OCI-LY1 (cell line): ENCODE results near the gene KIF11.
A peak's percentile ranks its signal among the peaks of the same experiment; 100 is the strongest.

Experiments used
- H2AFZ ChIP-seq: fragments of 200-600 bp; sonication (generic), shearing (Covaris generic); 2 replicates; pipeline ENCODE4 v1.6.0; 2014; ENCODE audit warnings: antibody characterized with exemption, mild to moderate bottlenecking, low read length
- H3F3A ChIP-seq: fragments of 200-600 bp; sonication (generic), shearing (Covaris generic); 2 replicates; pipeline ENCODE4 v1.6.0; 2014; ENCODE audit warnings: mild to moderate bottlenecking, antibody characterized with exemption, low read length, moderate library complexity; ENCODE audit not compliant: insufficient read depth
- H3K27ac ChIP-seq: fragments of 200-600 bp; sonication (generic); 2 replicates; pipeline ENCODE4 v1.5.1; 2014; ENCODE audit warnings: low read length, mixed run types, mild to moderate bottlenecking, low read depth; ENCODE audit not compliant: poor library complexity, severe bottlenecking
- H3K27me3 ChIP-seq: fragments of 200-600 bp; sonication (generic); 2 replicates; pipeline ENCODE4 v1.6.0; 2014; ENCODE audit warnings: antibody characterized with exemption, mild to moderate bottlenecking, low read length, moderate library complexity; ENCODE audit not compliant: insufficient read depth
- H3K36me3 ChIP-seq: fragments of 200-600 bp; sonication (generic); 2 replicates; pipeline ENCODE4 v1.6.1; 2014; ENCODE audit warnings: mild to moderate bottlenecking, antibody characterized with exemption, low read length, moderate library complexity, mixed read lengths; ENCODE audit not compliant: insufficient read depth
- H3K4me1 ChIP-seq: fragments of 200-600 bp; sonication (generic); 2 replicates; pipeline ENCODE4 v1.5.1; 2014; ENCODE audit warnings: mild to moderate bottlenecking, low read length, moderate library complexity; ENCODE audit not compliant: insufficient read depth, severe bottlenecking
- H3K4me2 ChIP-seq: fragments of 200-600 bp; sonication (generic), shearing (Covaris generic); 2 replicates; pipeline ENCODE4 v1.6.1; 2014; ENCODE audit warnings: low read length
- H3K4me3 ChIP-seq: fragments of 200-600 bp; sonication (generic); 2 replicates; pipeline ENCODE4 v1.5.1; 2014; ENCODE audit warnings: low read length, low read depth, mild to moderate bottlenecking, mixed read lengths; ENCODE audit not compliant: poor library complexity, severe bottlenecking
- H3K79me2 ChIP-seq: fragments of 200-600 bp; shearing (Covaris generic); 2 replicates; pipeline ENCODE4 v1.6.1; 2016; ENCODE audit warnings: mixed run types, low read length, mixed read lengths; ENCODE audit not compliant: insufficient read depth
- H3K9ac ChIP-seq: fragments of 200-600 bp; sonication (generic), shearing (Covaris generic); 2 replicates; pipeline ENCODE4 v1.6.1; 2014; ENCODE audit warnings: mild to moderate bottlenecking, low read length, mixed read lengths
- H3K9me2 ChIP-seq: fragments of 200-600 bp; sonication (generic), shearing (Covaris generic); 2 replicates; pipeline ENCODE4 v1.6.1; 2014; ENCODE audit warnings: low read depth, mild to moderate bottlenecking, low read length, mixed read lengths
- H3K9me3 ChIP-seq: fragments of 200-600 bp; shearing (Covaris generic); 2 replicates; pipeline ENCODE4 v1.6.1; 2014; ENCODE audit warnings: low read length, mixed read lengths
- H4K20me1 ChIP-seq: fragments of 200-600 bp; sonication (generic), shearing (Covaris generic); 2 replicates; pipeline ENCODE4 v1.6.0; 2016; ENCODE audit warnings: mild to moderate bottlenecking, low read length; ENCODE audit not compliant: insufficient read depth
- CTCF ChIP-seq: fragments of 200-600 bp; sonication (generic), shearing (Covaris generic); IDR thresholded peaks from 2 replicates; pipeline ENCODE4 v1.5.1; 2017; ENCODE audit warnings: mild to moderate bottlenecking, antibody characterized with exemption, low read length, moderate library complexity, mixed read lengths
- EZH2 ChIP-seq: fragments of 200-600 bp; sonication (generic), shearing (Covaris generic); IDR thresholded peaks from 2 replicates; pipeline ENCODE4 v1.8.0; 2017; ENCODE audit warnings: borderline replicate concordance, mixed run types, mild to moderate bottlenecking, antibody characterized with exemption, low read length, moderate library complexity, mixed read lengths

Gene KIF11

GRCh38 chr10:92591550-92592022, 1.3 kb upstream of the KIF11 start:
- H2AFZ ChIP-seq, result 0 out of 2 replicates have a peak overlapping the region, but pooled peaks have one; percentile 23
- no peaks in the 10 kb centered on the region for H3K9me3 ChIP-seq
- no peaks in the 10 kb centered on the region for H3K9me2 ChIP-seq
- peaks cover 28% of the 10 kb centered on the region for H3K4me1 ChIP-seq
- no peaks in the 10 kb centered on the region for H3K27me3 ChIP-seq
- H3K4me3 ChIP-seq, result peak overlapping the region; percentile 82
- peaks cover 33% of the 10 kb centered on the region for H3K79me2 ChIP-seq
- H3K4me2 ChIP-seq, result peak overlapping the region; percentile 93
- H3K9ac ChIP-seq, result peak overlapping the region; percentile 92
- H3F3A ChIP-seq, result 0 out of 2 replicates have a peak, but pooled peaks cover 2% of the 10 kb centered on the region
- H4K20me1 ChIP-seq, result no peaks in the 10 kb centered on the region
- H3K27ac ChIP-seq, result peak overlapping the region; percentile 94
- no peak for TF ChIP-seq EZH2
- TF ChIP-seq CTCF, result no peak
- no peaks in the 10 kb centered on the region for H3K36me3 ChIP-seq

- Histone ChIP-seq H3K4me3 (peak overlapping the region; percentile 82), H3F3A (0 out of 2 replicates have a peak, but pooled peaks cover 2% of the 10 kb centered on the region), H3K27me3 (no peaks in the 10 kb centered on the region), H4K20me1 (no peaks in the 10 kb centered on the region), H2AFZ (no peak overlapping the region), H3K9me2 (no peaks in the 10 kb centered on the region), H3K4me2 (peak overlapping the region; percentile 93), H3K36me3 (peaks cover 13% of the 10 kb centered on the region), H3K79me2 (peaks cover 56% of the 10 kb centered on the region), H3K27ac (peak overlapping the region; percentile 94), H3K9ac (peak overlapping the region; percentile 92), H3K4me1 (peaks cover 34% of the 10 kb centered on the region), H3K9me3 (no peaks in the 10 kb centered on the region)
- TF ChIP-seq EZH2, result no peak
- TF ChIP-seq CTCF, result no peak
These were observed 974 bp downstream of the KIF11 start for GRCh38 chr10:92593619-92594588.

- Histone ChIP-seq H3K27ac (peak overlapping the region; percentile 27), H3K4me3 (peak overlapping the region; percentile 82), H3K9me2 (no peaks in the 10 kb centered on the region), H3K27me3 (no peaks in the 10 kb centered on the region), H3K4me1 (peaks cover 36% of the 10 kb centered on the region), H3K4me2 (peak overlapping the region; percentile 93), H2AFZ (no peak overlapping the region), H3K79me2 (peaks cover 71% of the 10 kb centered on the region), H3K36me3 (peaks cover 13% of the 10 kb centered on the region), H3K9me3 (no peaks in the 10 kb centered on the region), H4K20me1 (no peaks in the 10 kb centered on the region), H3K9ac (peak overlapping the region; percentile 92), H3F3A (0 out of 2 replicates have a peak, but pooled peaks cover 2% of the 10 kb centered on the region)
- TF ChIP-seq CTCF, result no peak
- TF ChIP-seq EZH2, result no peak
These were observed 2.6 kb downstream of the KIF11 start for GRCh38 chr10:92595505-92595904.
